H9 (cell line): ENCODE data around the gene SMIM32. TPM values are rescaled to one million over a fixed set of nuclear protein-coding genes. Genes with fewer than 3 reads are reported as not detected.

Source experiments
- DNase-seq: peaks from one replicate; pipeline ENCODE4 v3.0.0-alpha.2; 2017
- H2AFZ ChIP-seq: one replicate; pipeline ENCODE4 v1.6.1; 2013; ENCODE audit warnings: mild to moderate bottlenecking, low read length, control low read depth, moderate library complexity
- H2AK5ac ChIP-seq: 2 replicates; pipeline ENCODE4 v1.6.1; 2013; ENCODE audit warnings: low read length, control low read depth, mixed read lengths; ENCODE audit not compliant: insufficient read length
- H2BK120ac ChIP-seq: one replicate; pipeline ENCODE4 v1.6.1; 2013; ENCODE audit warnings: low read depth, mild to moderate bottlenecking, low read length, control low read depth, inconsistent platforms; ENCODE audit not compliant: poor library complexity, severe bottlenecking
- H2BK12ac ChIP-seq: 2 replicates; pipeline ENCODE4 v1.6.1; 2013; ENCODE audit warnings: low read length, control low read depth, mixed read lengths, low read depth; ENCODE audit not compliant: insufficient read length
- H2BK15ac ChIP-seq: 2 replicates; pipeline ENCODE4 v1.6.1; 2013; ENCODE audit warnings: low read depth, low read length, control low read depth
- H2BK20ac ChIP-seq: one replicate; pipeline ENCODE4 v1.6.1; 2013; ENCODE audit warnings: low read depth, mild to moderate bottlenecking, low read length, control low read depth, inconsistent platforms; ENCODE audit not compliant: poor library complexity, severe bottlenecking
- H2BK5ac ChIP-seq: 2 replicates; pipeline ENCODE4 v1.6.1; 2013; ENCODE audit warnings: low read length, control low read depth, mixed read lengths; ENCODE audit not compliant: insufficient read length
- H3K14ac ChIP-seq: 2 replicates; pipeline ENCODE4 v1.6.1; 2013; ENCODE audit warnings: low read length, control low read depth; ENCODE audit not compliant: insufficient read depth
- H3K18ac ChIP-seq: 2 replicates; pipeline ENCODE4 v1.6.1; 2013; ENCODE audit warnings: low read depth, mild to moderate bottlenecking, mixed read lengths, low read length, control low read depth; ENCODE audit not compliant: insufficient read length
- H3K23ac ChIP-seq: 2 replicates; pipeline ENCODE4 v1.6.1; 2013; ENCODE audit warnings: low read length, control low read depth, mixed read lengths, low read depth; ENCODE audit not compliant: insufficient read length
- H3K23me2 ChIP-seq: 2 replicates; pipeline ENCODE4 v1.6.1; 2013; ENCODE audit warnings: low read depth, mild to moderate bottlenecking, mixed read lengths, low read length, control low read depth; ENCODE audit not compliant: insufficient read length, poor library complexity, severe bottlenecking
- H3K27ac ChIP-seq: 2 replicates; pipeline ENCODE4 v1.5.1; 2013; ENCODE audit warnings: low read length, control low read depth, mixed read lengths, low read depth; ENCODE audit not compliant: insufficient read length
- H3K27me3 ChIP-seq: 2 replicates; pipeline ENCODE4 v1.6.1; 2013; ENCODE audit warnings: low read length, control low read depth, inconsistent platforms; ENCODE audit not compliant: insufficient read depth
- H3K4ac ChIP-seq: 2 replicates; pipeline ENCODE4 v1.6.1; 2013; ENCODE audit warnings: low read depth, mild to moderate bottlenecking, control low read depth, inconsistent platforms, low read length, moderate library complexity
- H3K4me1 ChIP-seq: 2 replicates; pipeline ENCODE4 v1.6.1; 2013; ENCODE audit warnings: low read length, control low read depth, inconsistent platforms; ENCODE audit not compliant: insufficient read depth
- H3K4me2 ChIP-seq: 2 replicates; pipeline ENCODE4 v1.6.1; 2013; ENCODE audit warnings: low read length, control low read depth, mixed read lengths; ENCODE audit not compliant: insufficient read length, insufficient read depth
- H3K56ac ChIP-seq: 2 replicates; pipeline ENCODE4 v1.6.1; 2013; ENCODE audit warnings: low read depth, mild to moderate bottlenecking, mixed read lengths, low read length, control low read depth; ENCODE audit not compliant: insufficient read length
- H3K79me1 ChIP-seq: 2 replicates; pipeline ENCODE4 v1.6.1; 2013; ENCODE audit warnings: low read depth, mild to moderate bottlenecking, moderate library complexity, low read length, control low read depth, inconsistent platforms; ENCODE audit not compliant: insufficient read depth, poor library complexity, severe bottlenecking
- H3K79me2 ChIP-seq: 2 replicates; pipeline ENCODE4 v1.6.1; 2013; ENCODE audit warnings: low read length, control low read depth, inconsistent platforms; ENCODE audit not compliant: insufficient read depth
- H3K9ac ChIP-seq: 2 replicates; pipeline ENCODE4 v1.6.1; 2013; ENCODE audit warnings: low read length, control low read depth, mixed read lengths; ENCODE audit not compliant: insufficient read length; ENCODE audit errors: extremely low read depth
- H3K9me3 ChIP-seq: one replicate; pipeline ENCODE4 v1.6.1; 2013; ENCODE audit warnings: low read depth, low read length, inconsistent platforms; ENCODE audit not compliant: control insufficient read depth
- H3T11ph ChIP-seq: one replicate; pipeline ENCODE4 v1.6.1; 2013; ENCODE audit warnings: mild to moderate bottlenecking, low read length, control low read depth, inconsistent platforms
- H4K20me1 ChIP-seq: one replicate; pipeline ENCODE4 v1.6.1; 2013; ENCODE audit not compliant: control insufficient read depth, insufficient read length, insufficient read depth
- H4K5ac ChIP-seq: 2 replicates; pipeline ENCODE4 v1.6.1; 2013; ENCODE audit warnings: low read depth, mild to moderate bottlenecking, mixed read lengths, low read length, control low read depth; ENCODE audit not compliant: insufficient read length
- H4K8ac ChIP-seq: replicated peaks from 2 replicates; pipeline ENCODE4 v1.6.1; 2013; ENCODE audit warnings: low read length, control low read depth, mixed read lengths, low read depth; ENCODE audit not compliant: insufficient read length
- H4K91ac ChIP-seq: 2 replicates; pipeline ENCODE4 v1.6.1; 2013; ENCODE audit warnings: low read depth, mild to moderate bottlenecking, moderate library complexity, mixed read lengths, low read length, control low read depth; ENCODE audit not compliant: insufficient read length
- H3K27ac Mint-ChIP-seq, 3 experiments: 2 replicates in 2 of 3; 3 replicates in 1 of 3; pipeline ENCODE4 v1.8.0; 2020 to 2021; ENCODE audit warnings: mixed read lengths in 3 of 3, mild to moderate bottlenecking in 1 of 3, moderate library complexity in 1 of 3
- H3K27me3 Mint-ChIP-seq: 2 replicates; pipeline ENCODE4 v1.8.0; 2021; ENCODE audit warnings: low read depth, mild to moderate bottlenecking, moderate library complexity, mixed read lengths
- H3K36me3 Mint-ChIP-seq, 3 experiments: 2 replicates in 2 of 3; 3 replicates in 1 of 3; pipeline ENCODE4 v1.8.0; 2020 to 2021; ENCODE audit warnings: low read depth in 3 of 3, mixed read lengths in 3 of 3; ENCODE audit not compliant: insufficient read depth in 1 of 3
- H3K4me1 Mint-ChIP-seq, 2 experiments: 2 replicates each; pipeline ENCODE4 v1.8.0; 2020; ENCODE audit warnings: mixed read lengths in 2 of 2
- H3K4me3 Mint-ChIP-seq, 2 experiments: 2 replicates in 1 of 2; 3 replicates in 1 of 2; pipeline ENCODE4 v1.8.0; 2020 to 2021; ENCODE audit warnings: mild to moderate bottlenecking in 2 of 2, mixed read lengths in 2 of 2, moderate library complexity in 1 of 2
- H3K9me3 Mint-ChIP-seq, 2 experiments: 2 replicates in 1 of 2; 3 replicates in 1 of 2; pipeline ENCODE4 v1.8.0; 2020; ENCODE audit warnings: mild to moderate bottlenecking in 2 of 2, mixed read lengths in 2 of 2, moderate library complexity in 1 of 2
- WGBS: extraction: QIAGEN DNeasy Blood & Tissue Kit; methylation state at CpG from one replicate; pipeline ENCODE4 v1.1.7; 2013; ENCODE audit warnings: missing lambda C conversion rate, low lambda C conversion rate, mixed read lengths; ENCODE audit not compliant: insufficient read length; ENCODE audit errors: extremely low coverage; 5-methylcytosine and 5-hydroxymethylcytosine counted together
- total RNA-seq: library from RNA; stranded (reverse); gene quantifications from 2 replicates; pipeline ENCODE4 v1.2.1, GENCODE V29; 2021
- TF ChIP-seq, protein P1 (sequence below): fragments of 200-600 bp; sonication (generic); conservative IDR thresholded peaks from 3 replicates; pipeline ENCODE4 v1.8.0; 2021; ENCODE audit warnings: antibody characterized with exemption, mild to moderate bottlenecking

SMIM32 gene
- total RNA-seq, 1 experiment from 2014 or later = not detected

DNA sequence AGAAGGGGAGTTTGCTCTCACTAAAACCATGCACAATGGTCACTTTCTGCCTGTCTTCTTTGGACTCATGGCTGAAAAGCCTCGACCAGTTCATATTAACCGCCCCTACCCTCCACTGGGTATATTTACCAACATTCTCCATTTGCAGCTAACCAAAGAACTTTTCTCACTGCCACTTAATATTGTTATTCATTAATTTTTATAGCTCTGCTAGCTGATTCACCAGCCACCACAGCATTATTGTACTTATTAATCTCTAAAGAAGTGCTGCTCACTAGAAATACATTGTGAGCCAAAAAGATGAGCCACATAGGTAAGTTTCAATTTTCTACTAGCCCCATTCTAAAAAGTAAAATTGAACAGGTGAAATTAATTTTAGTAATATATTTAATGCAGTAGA is 33.4 kb upstream of the SMIM32 start:
- Mint-ChIP-seq H3K36me3 (peaks cover 0 to under 1% (median 0%) of the 10 kb centered on the region in 3 experiments; a peak in 2 of 7 replicates), H3K4me1 (peaks cover 55% of the 10 kb centered on the region in 2 experiments), H3K9me3 (peaks cover 1 to 8% of the 10 kb centered on the region in 2 experiments), H3K27me3 (peaks cover 23% of the 10 kb centered on the region), H3K4me3 (no peak overlapping the region), H3K27ac (no peak overlapping the region)
- Histone ChIP-seq H2BK15ac (no peak overlapping the region), H4K8ac (no peak overlapping the region), H3K79me1 (no peaks in the 10 kb centered on the region), H3K9me3 (no peaks in the 10 kb centered on the region), H3K23me2 (no peaks in the 10 kb centered on the region), H3K79me2 (no peaks in the 10 kb centered on the region), H3K18ac (no peak overlapping the region), H3K27ac (no peak overlapping the region), H2BK120ac (no peak overlapping the region), H2BK20ac (no peak overlapping the region), H3K23ac (no peak overlapping the region), H4K5ac (no peak overlapping the region), H3K27me3 (no peaks in the 10 kb centered on the region), H4K91ac (no peak overlapping the region), H3K9ac (no peak overlapping the region), H3T11ph (no peak overlapping the region), H3K14ac (no peak overlapping the region), H3K56ac (no peak overlapping the region), H2AFZ (no peak overlapping the region), H3K4ac (no peak overlapping the region), H3K4me1 (no peaks in the 10 kb centered on the region; the same call in 1 of the 2 replicates), H4K20me1 (no peaks in the 10 kb centered on the region), H2BK5ac (no peak overlapping the region), H2AK5ac (no peak overlapping the region), H3K4me2 (no peak overlapping the region), H2BK12ac (no peak overlapping the region)
- WGBS = no CpG with 5 or more reads among the region's 2 CpGs
- no peak for DNase-seq
- TF ChIP-seq, protein P1, sequence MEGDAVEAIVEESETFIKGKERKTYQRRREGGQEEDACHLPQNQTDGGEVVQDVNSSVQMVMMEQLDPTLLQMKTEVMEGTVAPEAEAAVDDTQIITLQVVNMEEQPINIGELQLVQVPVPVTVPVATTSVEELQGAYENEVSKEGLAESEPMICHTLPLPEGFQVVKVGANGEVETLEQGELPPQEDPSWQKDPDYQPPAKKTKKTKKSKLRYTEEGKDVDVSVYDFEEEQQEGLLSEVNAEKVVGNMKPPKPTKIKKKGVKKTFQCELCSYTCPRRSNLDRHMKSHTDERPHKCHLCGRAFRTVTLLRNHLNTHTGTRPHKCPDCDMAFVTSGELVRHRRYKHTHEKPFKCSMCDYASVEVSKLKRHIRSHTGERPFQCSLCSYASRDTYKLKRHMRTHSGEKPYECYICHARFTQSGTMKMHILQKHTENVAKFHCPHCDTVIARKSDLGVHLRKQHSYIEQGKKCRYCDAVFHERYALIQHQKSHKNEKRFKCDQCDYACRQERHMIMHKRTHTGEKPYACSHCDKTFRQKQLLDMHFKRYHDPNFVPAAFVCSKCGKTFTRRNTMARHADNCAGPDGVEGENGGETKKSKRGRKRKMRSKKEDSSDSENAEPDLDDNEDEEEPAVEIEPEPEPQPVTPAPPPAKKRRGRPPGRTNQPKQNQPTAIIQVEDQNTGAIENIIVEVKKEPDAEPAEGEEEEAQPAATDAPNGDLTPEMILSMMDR = no peak
